PC-3 (cell line): ENCODE data around the gene FOXRED2. TPM values are rescaled to one million over a fixed set of nuclear protein-coding genes. Genes with fewer than 3 reads are reported as not detected.
A peak's percentile ranks its signal among the peaks of the same experiment; 100 is the strongest.

Experiments used
- ATAC-seq: fragments of 200-7000 bp; cut with Tn5 transposase; 2 replicates; pipeline ENCODE4 v1.9.1; 2020; ENCODE audit warnings: mild to moderate bottlenecking, moderate library complexity
- BruUV-seq: library from RNA; stranded (reverse); fragments of 400-500 nt; replicated peaks from 2 replicates; lab custom pipeline; 2021; lab: Mats Ljungman, UMichigan
- CTCF ChIA-PET: fragments of 300-600 bp; sonication (Branson Sonifier 250); formaldehyde crosslinking; loops from one replicate; lab custom pipeline; 2022; ENCODE audit warnings: antibody characterized with exemption; lab: Charles Lee
- POLR2A ChIA-PET: fragments of 300-600 bp; sonication (Branson Sonifier 250); formaldehyde crosslinking; loops from one replicate; lab custom pipeline; 2022; ENCODE audit warnings: antibody characterized with exemption; ENCODE audit not compliant: unreplicated experiment; lab: Charles Lee
- DNase-seq: peaks from one replicate; pipeline ENCODE4 v3.0.0-alpha.2; 2015
- H2AFZ ChIP-seq: fragments of 300-600 bp; sonication (generic); 2 replicates; pipeline ENCODE4 v1.6.0; 2016; ENCODE audit warnings: antibody characterized with exemption, low read length
- H3F3A ChIP-seq: fragments of 300-600 bp; sonication (generic); one replicate; pipeline ENCODE4 v1.6.0; 2017; ENCODE audit warnings: antibody characterized with exemption, low read length, control low read depth, mild to moderate bottlenecking; ENCODE audit not compliant: unreplicated experiment
- H3K27ac ChIP-seq: fragments of 300-600 bp; sonication (generic); 2 replicates; pipeline ENCODE4 v1.5.1; 2016; ENCODE audit warnings: mild to moderate bottlenecking, low read length
- H3K27me3 ChIP-seq: fragments of 300-600 bp; sonication (generic); 2 replicates; pipeline ENCODE4 v1.6.1; 2016; ENCODE audit warnings: low read length, mixed read lengths
- H3K36me3 ChIP-seq: fragments of 300-600 bp; sonication (generic); 2 replicates; pipeline ENCODE4 v1.6.1; 2016; ENCODE audit warnings: low read depth, mixed run types, low read length, mixed read lengths
- H3K4me1 ChIP-seq: fragments of 300-600 bp; sonication (generic); 2 replicates; pipeline ENCODE4 v1.5.1; 2016; ENCODE audit warnings: low read length; ENCODE audit not compliant: insufficient read depth
- H3K4me2 ChIP-seq: fragments of 300-600 bp; sonication (generic); 2 replicates; pipeline ENCODE4 v1.6.0; 2016; ENCODE audit warnings: low read length
- H3K4me3 ChIP-seq: fragments of 300-600 bp; sonication (generic); 2 replicates; pipeline ENCODE4 v1.5.1; 2016; ENCODE audit warnings: mild to moderate bottlenecking, low read length, mixed read lengths
- H3K79me2 ChIP-seq: fragments of 300-600 bp; sonication (generic); 2 replicates; pipeline ENCODE4 v1.6.1; 2017; ENCODE audit warnings: low read length, mixed read lengths
- H3K9ac ChIP-seq: fragments of 300-600 bp; sonication (generic); 2 replicates; pipeline ENCODE4 v1.6.0; 2016; ENCODE audit warnings: mild to moderate bottlenecking, low read length
- H3K9me2 ChIP-seq: fragments of 300-600 bp; sonication (generic); replicated peaks from 2 replicates; pipeline ENCODE4 v1.6.1; 2016; ENCODE audit warnings: mixed run types, low read length, mixed read lengths
- H3K9me3 ChIP-seq: fragments of 300-600 bp; sonication (generic); 2 replicates; pipeline ENCODE4 v1.6.1; 2016; ENCODE audit warnings: low read length, mixed read lengths
- H4K20me1 ChIP-seq: fragments of 300-600 bp; sonication (generic); 2 replicates; pipeline ENCODE4 v1.6.1; 2016; ENCODE audit warnings: low read length, mixed read lengths
- EZH2 ChIP-seq: fragments of 300-600 bp; sonication (generic); IDR thresholded peaks from one replicate; pipeline ENCODE4 v1.6.1; 2017; ENCODE audit warnings: antibody characterized with exemption, mild to moderate bottlenecking, low read length; ENCODE audit not compliant: unreplicated experiment
- EZH2phosphoT487 ChIP-seq: fragments of 300-600 bp; sonication (generic); IDR thresholded peaks from 2 replicates; pipeline ENCODE4 v1.6.1; 2018; ENCODE audit warnings: mild to moderate bottlenecking, antibody characterized with exemption, low read length, borderline replicate concordance
- intact Hi-C: fragments of 100-400 bp; cut with micrococcal nuclease; formaldehyde crosslinking; loops from 2 replicates; pipeline ENCODE4 v1.9.0; 2023
- total RNA-seq: library from RNA; depleted of rRNA; stranded (reverse); fragments of >200 nt; gene quantifications from 2 replicates; pipeline ENCODE4 v1.2.3, GENCODE V29; 2014
- TF ChIP-seq, protein P1 (sequence below): fragments of 300-600 bp; sonication (generic); conservative IDR thresholded peaks from 2 replicates; pipeline ENCODE4 v1.5.1; 2017; ENCODE audit warnings: antibody characterized with exemption, low read depth, mild to moderate bottlenecking, low read length

The FOXRED2 gene
- total RNA-seq, 1 experiment from 2014 or later: 5.5 TPM

DNA sequence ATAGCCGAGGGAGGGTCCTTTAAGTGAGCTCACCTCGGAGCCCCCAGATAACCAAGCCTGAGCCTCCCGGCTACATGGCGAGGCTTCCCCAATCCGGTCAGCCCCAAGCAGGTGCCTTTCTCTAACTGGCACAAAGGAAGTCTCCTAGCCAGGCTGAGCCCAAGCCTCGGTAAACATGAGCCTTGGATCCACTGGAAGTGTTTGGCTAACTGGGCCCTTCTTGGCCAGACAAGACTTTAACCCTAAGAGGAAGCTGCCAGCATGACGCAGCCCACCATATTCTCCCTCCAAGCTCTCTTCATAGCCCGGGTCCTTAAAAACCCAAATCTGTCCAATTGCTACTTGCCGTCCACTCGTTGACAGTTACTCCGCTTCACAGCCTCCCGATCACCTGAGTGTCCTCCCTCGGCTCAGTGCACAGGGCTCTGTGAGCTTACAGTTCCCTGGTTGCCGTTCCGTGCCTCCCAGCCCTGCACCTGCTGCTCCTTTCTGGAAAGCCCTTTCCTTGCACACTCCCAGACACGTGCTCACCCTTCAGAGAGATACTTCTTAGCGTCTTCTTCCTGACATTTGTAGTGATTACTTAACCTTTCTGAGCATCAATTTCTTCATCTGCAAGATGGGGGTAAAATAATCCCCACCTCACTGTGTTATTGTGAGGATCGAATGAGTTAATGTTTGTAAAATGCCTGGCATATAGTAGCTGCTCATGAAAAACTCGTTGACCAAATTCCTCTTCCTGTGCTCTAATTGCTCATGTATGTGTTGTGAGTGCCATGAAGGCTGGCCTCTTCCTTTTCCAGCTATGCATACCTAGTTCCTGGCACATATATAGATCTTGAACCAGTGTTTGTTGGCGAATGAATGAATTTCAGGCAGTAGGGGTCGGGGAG lies 51.0 kb downstream of the FOXRED2 start:
- POLR2A ChIA-PET: interaction anchor here (0.6 kb wide), 1 partner anchor 10 kb away, joined by 5 read pairs; no protein-coding TSS in a partner anchor
- H3K4me2 ChIP-seq: peak overlapping the region; percentile 79
- BruUV-seq: TSS peak; percentile 25
- no peaks in the 10 kb centered on the region for H3K9me2 ChIP-seq
- no peaks in the 10 kb centered on the region for H3K79me2 ChIP-seq
- no peak for ATAC-seq
- H3K27ac ChIP-seq: no peak overlapping the region
- H3F3A ChIP-seq: no peaks in the 10 kb centered on the region
- H3K4me3 ChIP-seq: peak overlapping the region; percentile 60; the same call in 1 of the 2 replicates
- no peaks in the 10 kb centered on the region for H3K36me3 ChIP-seq
- H2AFZ ChIP-seq: 0 out of 2 replicates have a peak overlapping the region, but pooled peaks have one; percentile 67
- no peaks in the 10 kb centered on the region for H3K9me3 ChIP-seq
- peaks cover 51% of the 10 kb centered on the region for H3K4me1 ChIP-seq
- no peaks in the 10 kb centered on the region for H3K27me3 ChIP-seq
- intact Hi-C loops: no loop called here
- TF ChIP-seq EZH2phosphoT487 (no peak), EZH2 (no peak)
- TF ChIP-seq, protein P1, sequence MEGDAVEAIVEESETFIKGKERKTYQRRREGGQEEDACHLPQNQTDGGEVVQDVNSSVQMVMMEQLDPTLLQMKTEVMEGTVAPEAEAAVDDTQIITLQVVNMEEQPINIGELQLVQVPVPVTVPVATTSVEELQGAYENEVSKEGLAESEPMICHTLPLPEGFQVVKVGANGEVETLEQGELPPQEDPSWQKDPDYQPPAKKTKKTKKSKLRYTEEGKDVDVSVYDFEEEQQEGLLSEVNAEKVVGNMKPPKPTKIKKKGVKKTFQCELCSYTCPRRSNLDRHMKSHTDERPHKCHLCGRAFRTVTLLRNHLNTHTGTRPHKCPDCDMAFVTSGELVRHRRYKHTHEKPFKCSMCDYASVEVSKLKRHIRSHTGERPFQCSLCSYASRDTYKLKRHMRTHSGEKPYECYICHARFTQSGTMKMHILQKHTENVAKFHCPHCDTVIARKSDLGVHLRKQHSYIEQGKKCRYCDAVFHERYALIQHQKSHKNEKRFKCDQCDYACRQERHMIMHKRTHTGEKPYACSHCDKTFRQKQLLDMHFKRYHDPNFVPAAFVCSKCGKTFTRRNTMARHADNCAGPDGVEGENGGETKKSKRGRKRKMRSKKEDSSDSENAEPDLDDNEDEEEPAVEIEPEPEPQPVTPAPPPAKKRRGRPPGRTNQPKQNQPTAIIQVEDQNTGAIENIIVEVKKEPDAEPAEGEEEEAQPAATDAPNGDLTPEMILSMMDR: no peak
- no peak overlapping the region for H3K9ac ChIP-seq
- no peaks in the 10 kb centered on the region for H4K20me1 ChIP-seq
- DNase-seq: no peak
- CTCF ChIA-PET: no interaction called here

DNA sequence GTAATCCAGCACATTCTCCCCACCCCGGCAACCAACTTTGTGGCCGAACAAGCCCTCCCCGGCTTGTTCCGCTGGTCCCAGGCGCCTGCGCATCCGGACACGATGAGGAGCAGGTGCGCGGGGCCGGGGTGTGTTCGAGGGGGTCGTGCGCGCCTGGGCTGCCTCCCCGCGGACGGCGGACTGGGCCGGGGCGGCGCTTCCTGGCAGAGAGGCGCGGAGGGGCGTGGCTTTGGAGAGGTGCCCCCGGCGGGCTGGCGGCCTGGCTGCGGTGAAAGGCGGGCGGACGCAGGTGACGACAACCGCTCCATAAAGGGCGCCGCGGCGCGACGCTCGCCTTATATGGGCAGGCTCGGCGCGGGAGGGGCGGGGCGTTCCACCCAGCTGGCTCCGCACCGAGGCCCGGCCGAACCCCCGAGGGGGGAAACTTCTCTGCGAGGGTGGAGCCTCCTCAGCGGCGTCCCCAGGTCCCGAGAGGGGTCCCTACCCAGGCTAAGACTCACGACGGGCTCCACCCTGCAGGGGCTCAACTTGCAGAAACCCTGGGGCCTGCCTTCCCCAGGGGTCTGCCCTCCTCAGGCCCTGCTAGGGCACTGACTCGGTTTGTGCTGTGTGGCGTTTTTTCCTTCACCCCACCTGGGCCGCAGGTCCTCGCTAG lies 51.8 kb downstream of the FOXRED2 start:
- Histone ChIP-seq H4K20me1 (no peaks in the 10 kb centered on the region), H3K79me2 (no peaks in the 10 kb centered on the region), H3K4me3 (peak overlapping the region; percentile 60), H3F3A (no peaks in the 10 kb centered on the region), H2AFZ (peak overlapping the region; percentile 67), H3K27me3 (no peaks in the 10 kb centered on the region), H3K36me3 (no peaks in the 10 kb centered on the region), H3K9ac (peak overlapping the region; percentile 24), H3K4me1 (peaks cover 45% of the 10 kb centered on the region), H3K27ac (no peak overlapping the region), H3K9me3 (no peaks in the 10 kb centered on the region), H3K9me2 (no peaks in the 10 kb centered on the region), H3K4me2 (peak overlapping the region; percentile 79)
- DNase-seq: peak; percentile 88
- TF ChIP-seq, protein P1: no peak
- no peak for TF ChIP-seq EZH2phosphoT487
- no peak for TF ChIP-seq EZH2
- BruUV-seq: no TSS peak
- POLR2A ChIA-PET: interaction anchor here (0.6 kb wide), 1 partner anchor 10 kb away, joined by 5 read pairs; no protein-coding TSS in a partner anchor
- intact Hi-C loops: no loop called here
- CTCF ChIA-PET: no interaction called here
- ATAC-seq: peak; percentile 62
